Urinary bladder (tissue), 4 donors: ENCODE measurements around the gene SLAMF7. TPM values are rescaled to one million over a fixed set of nuclear protein-coding genes. Genes with fewer than 3 reads are reported as not detected.
"Not testable (repeated sequence)": the region's sequence is repeated elsewhere in the genome, so short reads cannot be mapped to it uniquely, and the experiment has no call there.

Experiments
- DNase-seq: peaks from one replicate; pipeline ENCODE4 v3.0.0-alpha.2; 2015; ENCODE audit errors: extremely low spot score
- H3K27ac ChIP-seq: one replicate; pipeline ENCODE4 v1.5.1; 2013; ENCODE audit warnings: low read depth, mild to moderate bottlenecking, moderate library complexity
- H3K36me3 ChIP-seq: one replicate; pipeline ENCODE4 v1.6.1; 2013; ENCODE audit warnings: mild to moderate bottlenecking, moderate library complexity; ENCODE audit not compliant: insufficient read depth
- H3K4me1 ChIP-seq: one replicate; pipeline ENCODE4 v1.6.1; 2013; ENCODE audit warnings: mild to moderate bottlenecking, moderate library complexity; ENCODE audit not compliant: insufficient read depth
- H3K4me3 ChIP-seq: one replicate; pipeline ENCODE4 v1.5.1; 2013; ENCODE audit warnings: low read depth, low read length
- WGBS: extraction: QIAGEN DNeasy Blood & Tissue Kit; methylation state at CpG from one replicate; pipeline ENCODE4 v1.1.7; 2013; 5-methylcytosine and 5-hydroxymethylcytosine counted together
- polyA plus RNA-seq: library from polyadenylated mRNA; stranded (reverse); fragments of 200-250 nt; gene quantifications from one replicate; pipeline ENCODE4 v1.2.3, GENCODE V29; 2013
- total RNA-seq: library from RNA; depleted of rRNA; stranded (reverse); fragments of >200 nt; gene quantifications from one replicate; pipeline ENCODE4 v1.2.3, GENCODE V29; 2014
- donor health status: healthy with polysubstance abuse.
- donor health status: healthy.

Gene SLAMF7
- total and polyA plus RNA-seq, 2 donors, result 1.5 to 1.6 TPM

DNA sequence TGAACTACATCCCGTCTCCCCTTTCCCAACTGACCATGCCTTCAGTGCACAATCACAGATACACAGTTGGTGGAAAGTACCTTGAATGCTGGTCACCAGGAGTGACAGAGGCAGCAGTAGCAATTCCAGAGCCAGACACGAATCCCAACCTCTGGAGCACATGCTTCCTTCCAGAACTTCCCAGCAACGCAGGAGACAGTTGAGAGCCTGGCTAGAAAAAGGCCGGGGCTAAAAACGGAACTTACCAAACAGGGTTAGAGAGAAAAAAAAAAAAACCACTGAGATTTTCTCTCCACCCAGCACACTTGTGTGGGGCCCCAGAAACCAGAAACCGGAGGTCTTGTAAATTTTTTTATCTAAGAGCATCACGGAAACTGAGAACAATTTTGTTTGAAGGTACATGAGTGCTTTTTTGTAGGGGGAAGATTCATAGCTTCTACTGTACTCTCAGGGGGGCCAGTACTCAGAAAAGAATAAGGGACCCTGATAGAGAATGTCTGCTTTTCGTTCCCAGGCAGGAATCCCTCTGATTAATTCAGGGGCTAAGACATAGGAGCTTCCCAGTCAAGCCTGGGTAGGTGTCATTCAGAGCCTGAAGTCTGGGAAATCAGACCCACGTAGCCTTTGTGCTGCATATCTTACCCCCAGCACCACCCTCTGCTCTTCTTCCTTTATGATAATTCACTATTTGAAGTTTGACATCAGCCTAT, 27.3 kb upstream of the SLAMF7 start, which contains the start of gene CD48:
Gene CD48, minus strand, starts transcription at position 221 of the 710 bp plus-strand sequence. Its CDS starts 59 bp downstream, at position 162.
- WGBS, result 22% methylated on average over 9 of the region's 9 CpGs
- peak; percentile 33 for DNase-seq
- no peaks in the 10 kb centered on the region for H3K4me1 ChIP-seq
- no peaks in the 10 kb centered on the region for H3K36me3 ChIP-seq
- peak within 1 kb of the TSS; percentile 20 for H3K4me3 ChIP-seq
- H3K27ac ChIP-seq, result no peak within 1 kb of the TSS

DNA sequence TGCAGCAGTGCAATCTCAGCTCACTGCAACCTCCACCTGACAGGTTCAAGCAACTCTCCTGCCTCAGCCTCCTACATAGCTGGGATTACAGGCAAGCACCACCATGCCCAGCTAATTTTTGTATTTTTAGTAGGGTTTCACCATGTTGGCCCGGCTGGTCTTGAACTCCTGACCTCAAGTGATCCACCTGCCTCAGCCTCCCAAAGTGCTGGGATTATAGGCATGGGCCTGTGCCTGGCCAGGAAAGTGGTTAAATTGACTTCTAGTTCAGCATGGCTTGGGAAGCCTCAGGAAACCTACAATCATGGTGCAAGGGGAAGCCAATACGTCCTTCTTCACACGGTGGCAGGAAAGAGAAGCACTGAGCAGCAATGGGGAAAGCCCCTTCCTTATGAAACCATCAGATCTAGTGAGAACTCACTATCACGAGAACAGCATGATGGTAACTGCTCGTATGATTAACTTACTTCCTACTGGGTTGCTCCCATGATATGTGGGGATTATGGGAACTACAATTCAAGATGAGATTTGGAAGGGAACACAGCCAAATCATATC, 26.4 kb upstream of the SLAMF7 start:
- H3K36me3 ChIP-seq, H3K4me3 ChIP-seq, H3K4me1 ChIP-seq, DNase-seq, H3K27ac ChIP-seq: not testable (repeated sequence)
- WGBS, result 65% methylated on average over 5 of the region's 5 CpGs

DNA sequence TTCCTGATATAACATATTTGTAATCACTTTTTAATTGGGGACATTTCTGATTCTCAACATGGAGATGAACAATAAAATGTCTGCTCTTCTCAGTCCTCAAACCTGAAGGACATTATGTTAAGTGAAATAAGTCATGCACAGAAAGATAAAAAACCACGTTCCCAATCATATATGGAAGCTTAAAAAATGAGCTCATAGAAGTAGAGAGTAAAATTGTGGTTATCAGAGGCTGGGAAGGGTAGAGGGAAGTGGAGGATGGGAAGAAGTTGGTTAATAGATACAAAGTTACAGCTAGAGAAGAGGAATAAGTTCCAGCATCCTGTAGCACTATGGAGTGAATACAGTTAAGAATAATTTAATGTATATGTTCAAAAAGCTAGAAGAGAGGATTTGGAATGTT, 25.9 kb upstream of the SLAMF7 start:
- Histone ChIP-seq H3K36me3 (no peaks in the 10 kb centered on the region), H3K27ac (no peak overlapping the region), H3K4me3 (no peak overlapping the region), H3K4me1 (no peaks in the 10 kb centered on the region)
- no peak for DNase-seq
- WGBS, result 42% methylated on average over 1 of the region's 1 CpG

DNA sequence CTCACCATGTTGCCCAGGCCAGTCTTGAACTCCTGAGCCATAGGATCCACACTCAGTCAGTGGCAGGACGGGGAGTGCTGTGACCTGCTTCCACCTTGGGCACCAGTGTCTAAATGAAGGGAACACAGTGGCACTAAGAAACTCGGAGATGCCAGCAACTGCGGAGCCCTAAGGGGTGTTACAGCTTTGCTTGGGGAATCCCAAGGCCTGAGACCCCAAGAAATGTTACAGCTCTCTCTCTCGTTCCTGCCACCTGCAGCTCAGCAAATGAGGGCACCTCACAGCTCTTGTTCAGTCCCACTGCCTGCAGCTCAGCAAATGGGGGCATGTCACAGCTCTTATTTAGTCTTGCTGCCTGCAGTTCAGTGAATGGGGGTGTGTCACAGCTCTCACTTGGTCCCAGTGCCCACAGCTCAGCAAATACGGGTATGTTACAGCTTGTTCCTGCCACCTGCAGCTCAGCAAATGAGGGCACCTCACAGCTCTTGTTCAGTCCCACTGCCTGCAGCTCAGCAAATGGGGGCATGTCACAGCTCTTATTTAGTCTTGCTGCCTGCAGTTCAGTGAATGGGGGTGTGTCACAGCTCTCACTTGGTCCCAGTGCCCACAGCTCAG, 24.9 kb upstream of the SLAMF7 start:
- not testable (repeated sequence) for DNase-seq, H3K36me3 ChIP-seq, H3K4me3 ChIP-seq, H3K4me1 ChIP-seq, H3K27ac ChIP-seq
- WGBS, result 78% methylated on average over 5 of the region's 5 CpGs

DNA sequence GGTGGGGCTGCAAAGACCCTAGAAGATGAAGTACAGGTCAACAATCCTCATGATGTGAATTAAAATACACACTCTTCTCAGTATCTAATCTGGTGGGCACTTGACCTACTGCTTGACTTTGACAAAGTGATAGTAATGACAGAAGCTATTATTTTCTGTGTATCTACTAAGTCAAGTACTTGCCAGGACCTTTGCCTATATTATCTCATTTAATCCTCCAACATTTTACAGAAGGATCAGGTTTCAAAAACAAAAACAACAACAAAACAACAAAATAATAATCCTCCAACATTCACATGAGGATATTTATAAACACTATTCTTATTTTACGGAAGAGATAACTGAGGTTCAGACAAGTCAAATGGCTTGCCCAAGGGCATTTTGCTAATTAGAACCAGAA, 23.0 kb upstream of the SLAMF7 start:
- no peaks in the 10 kb centered on the region for H3K4me1 ChIP-seq
- H3K4me3 ChIP-seq, result no peak overlapping the region
- WGBS, result 91% methylated on average over 1 of the region's 1 CpG
- H3K36me3 ChIP-seq, result no peaks in the 10 kb centered on the region
- DNase-seq, result no peak
- no peak overlapping the region for H3K27ac ChIP-seq

DNA sequence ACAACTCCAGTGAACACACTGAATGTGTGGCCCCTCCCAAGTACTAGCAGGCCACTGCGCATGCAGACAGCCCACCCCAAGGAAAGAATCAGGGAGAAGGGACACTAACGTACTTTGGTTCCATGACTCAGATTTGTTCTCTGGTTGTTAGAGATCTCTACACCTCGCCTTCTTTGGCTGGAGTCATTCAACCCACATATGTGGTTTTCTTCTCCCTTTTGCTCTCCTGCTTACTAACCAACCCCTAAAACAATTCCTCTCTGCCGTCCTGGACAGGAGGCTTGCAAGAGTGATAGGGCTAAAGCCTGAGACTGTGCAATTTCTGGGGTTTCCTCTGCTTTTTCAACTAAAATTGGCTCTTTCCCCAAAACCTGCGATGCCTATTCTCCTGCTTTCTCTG, 21.7 kb upstream of the SLAMF7 start:
- Histone ChIP-seq H3K27ac (no peak overlapping the region), H3K4me1 (no peaks in the 10 kb centered on the region), H3K36me3 (no peaks in the 10 kb centered on the region), H3K4me3 (no peak overlapping the region)
- no peak for DNase-seq
- 77% methylated on average over 5 of the region's 5 CpGs for WGBS

DNA sequence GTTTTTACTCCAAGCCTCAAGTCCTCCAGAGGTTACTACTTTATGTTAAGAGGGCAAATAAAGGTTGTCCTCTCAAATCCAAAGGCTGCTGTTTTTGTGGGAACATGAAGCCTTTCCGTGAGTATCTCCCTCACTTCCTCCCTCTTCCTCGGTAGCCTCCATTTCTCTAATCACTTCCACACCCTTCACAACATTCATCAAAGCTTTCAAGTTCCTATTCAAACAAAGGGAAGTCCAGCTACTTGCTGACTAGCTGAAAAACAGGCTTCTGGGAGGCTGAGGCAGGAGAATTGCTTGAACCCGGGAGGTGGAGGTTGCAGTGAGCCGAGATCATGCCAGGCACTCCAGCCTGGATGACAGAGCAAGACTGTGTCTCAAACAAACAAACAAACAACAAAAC, 20.8 kb upstream of the SLAMF7 start:
- Histone ChIP-seq H3K36me3 (no peaks in the 10 kb centered on the region), H3K4me3 (no peak overlapping the region), H3K4me1 (no peaks in the 10 kb centered on the region), H3K27ac (no peak overlapping the region)
- no peak for DNase-seq
- WGBS, result 67% methylated on average over 4 of the region's 4 CpGs

DNA sequence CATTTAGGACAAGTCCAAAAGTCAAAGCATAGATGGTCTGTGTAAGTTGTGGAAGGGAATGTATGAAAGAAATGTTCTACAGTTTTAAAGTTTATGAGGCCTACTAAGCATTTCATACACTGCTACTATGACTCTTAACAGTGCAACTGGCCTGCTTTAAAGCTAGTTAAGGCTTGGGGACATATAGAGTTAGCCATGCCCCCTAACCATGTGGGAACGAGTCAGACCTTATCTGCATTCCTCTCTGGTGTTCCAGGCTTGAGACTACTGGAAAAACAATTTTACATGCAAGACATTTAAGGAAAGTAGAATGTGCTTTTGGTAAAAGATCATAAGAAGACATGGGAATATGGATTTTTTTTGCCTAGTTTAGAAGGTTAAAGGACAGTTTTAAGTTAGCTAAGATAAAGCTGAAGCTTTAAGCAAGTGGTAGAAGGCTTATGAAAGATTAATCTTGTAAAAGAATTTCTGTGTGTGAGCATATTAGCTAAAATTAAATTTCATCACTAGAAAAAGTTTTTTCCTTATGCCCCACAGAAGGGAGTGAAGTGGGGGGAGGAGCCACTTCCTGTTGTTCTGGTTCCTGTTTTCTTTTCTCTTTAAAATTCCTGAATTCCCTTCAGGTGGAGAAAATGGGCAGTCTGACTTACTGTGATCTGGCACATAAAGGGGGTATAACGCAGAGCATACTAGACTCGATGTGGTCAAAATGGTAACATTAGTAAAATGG, 18.5 kb upstream of the SLAMF7 start:
- Histone ChIP-seq H3K36me3 (no peaks in the 10 kb centered on the region), H3K4me1 (no peaks in the 10 kb centered on the region), H3K4me3 (no peak overlapping the region), H3K27ac (no peak overlapping the region)
- 82% methylated on average over 3 of the region's 3 CpGs for WGBS
- no peak for DNase-seq

DNA sequence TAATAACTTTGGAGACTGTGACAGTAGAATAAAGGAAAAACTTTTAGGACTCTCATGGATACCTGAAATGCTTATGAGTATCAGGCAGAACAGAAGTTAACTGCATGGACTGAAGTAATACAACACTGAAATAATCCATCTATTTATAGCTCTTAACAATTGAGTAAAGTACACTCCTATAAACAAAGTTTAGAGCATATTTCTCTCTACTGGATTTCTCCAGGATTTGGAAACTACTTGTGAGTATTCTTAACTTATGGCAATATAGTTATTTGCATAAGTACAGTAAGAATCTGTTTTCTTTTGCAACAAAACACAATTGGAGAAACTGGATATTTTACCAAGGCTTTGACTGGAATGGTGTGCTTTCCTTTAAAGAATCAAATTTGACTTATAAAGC, 17.6 kb upstream of the SLAMF7 start:
- DNase-seq, result no peak
- H3K4me1 ChIP-seq, result no peaks in the 10 kb centered on the region
- H3K27ac ChIP-seq, result no peak overlapping the region
- H3K36me3 ChIP-seq, result no peaks in the 10 kb centered on the region
- no peak overlapping the region for H3K4me3 ChIP-seq

DNA sequence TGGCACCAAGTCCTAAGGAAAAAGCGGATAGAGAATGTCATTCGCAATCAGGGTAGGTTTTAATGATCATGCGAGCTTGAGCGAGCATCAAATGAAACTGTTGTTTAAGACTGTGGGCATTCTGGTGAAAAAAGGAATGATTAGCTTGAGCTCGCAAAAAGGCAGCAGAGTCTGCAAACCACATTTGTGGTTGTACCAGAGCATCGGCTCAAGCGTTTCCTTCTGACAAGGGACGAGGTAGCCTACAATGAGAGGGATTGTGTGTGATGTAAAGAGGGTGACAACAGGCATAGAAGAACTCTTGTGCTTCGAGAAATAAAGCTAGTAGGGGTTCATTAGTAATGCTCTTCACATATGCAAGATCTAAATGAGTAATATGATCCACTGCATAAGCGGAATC, 16.3 kb upstream of the SLAMF7 start:
- H3K36me3 ChIP-seq, result no peaks in the 10 kb centered on the region
- no peak for DNase-seq
- H3K4me3 ChIP-seq, result no peak overlapping the region
- no peak overlapping the region for H3K27ac ChIP-seq
- WGBS, result 76% methylated on average over 10 of the region's 10 CpGs
- no peaks in the 10 kb centered on the region for H3K4me1 ChIP-seq

DNA sequence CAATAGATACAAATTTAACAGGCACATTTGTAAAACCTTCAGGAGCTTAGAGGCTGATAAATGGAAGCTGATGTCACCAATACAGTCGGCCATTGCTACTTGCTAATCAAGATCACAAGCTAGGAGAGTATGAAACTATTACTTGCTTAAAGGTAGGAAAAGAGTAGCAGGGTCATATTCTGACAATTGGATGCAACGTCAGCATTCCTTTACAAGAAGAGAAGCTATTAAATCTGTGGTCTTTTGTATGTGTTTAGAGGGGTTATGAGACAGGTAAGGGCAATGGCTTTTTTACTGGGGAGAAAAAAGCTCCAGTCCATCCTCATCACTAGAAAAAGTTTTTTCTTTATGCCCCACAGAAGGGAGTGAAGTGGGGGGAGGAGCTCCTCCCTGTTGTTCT, 15.7 kb upstream of the SLAMF7 start:
- no peak overlapping the region for H3K4me3 ChIP-seq
- no peak for DNase-seq
- WGBS, result 64% methylated on average over 2 of the region's 2 CpGs

DNA sequence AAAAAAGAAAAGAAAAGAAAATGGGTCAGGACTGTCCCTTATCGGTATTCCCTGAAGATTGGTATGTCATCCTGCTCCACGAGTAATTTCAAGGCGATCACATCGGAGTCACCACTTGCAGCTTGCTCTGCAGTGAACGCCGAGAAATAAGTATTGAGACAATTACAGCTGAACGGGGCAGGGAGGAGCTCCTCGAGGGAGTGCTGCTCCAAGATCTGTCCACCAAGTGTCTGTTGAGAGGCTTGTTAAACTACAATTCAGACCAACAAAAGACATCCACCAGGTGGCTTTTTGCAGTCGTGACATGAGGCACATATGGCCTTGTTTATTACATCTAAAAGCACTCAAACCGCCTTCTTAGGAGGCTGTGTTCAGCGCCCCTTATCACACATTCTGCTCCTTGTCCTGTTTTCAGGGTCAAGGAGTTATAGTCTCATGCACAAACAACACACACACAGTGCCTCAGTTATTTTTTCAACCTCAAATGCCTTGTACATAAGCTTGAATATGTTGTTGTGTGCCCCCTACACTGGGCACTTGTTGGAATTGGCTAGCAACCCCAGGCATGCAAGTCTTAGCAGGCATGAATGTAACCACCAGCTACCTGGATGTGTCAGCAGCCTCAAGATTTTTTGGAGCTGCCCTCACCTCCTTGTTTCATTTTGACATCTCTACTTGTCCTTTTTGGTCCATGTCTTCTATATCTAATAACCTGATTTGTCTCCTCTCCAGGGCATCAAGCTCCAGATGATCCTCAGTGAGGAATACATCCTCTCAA, 14.4 kb upstream of the SLAMF7 start:
- DNase-seq, result no peak
- H3K27ac ChIP-seq, result no peak overlapping the region
- 51% methylated on average over 11 of the region's 11 CpGs for WGBS
- H3K36me3 ChIP-seq, result no peaks in the 10 kb centered on the region
- H3K4me3 ChIP-seq, result no peak overlapping the region
- no peaks in the 10 kb centered on the region for H3K4me1 ChIP-seq

More for the DNA sequence above, 15.7 kb upstream of the SLAMF7 start:
- Histone ChIP-seq H3K27ac (no peak overlapping the region), H3K36me3 (no peaks in the 10 kb centered on the region), H3K4me1 (no peaks in the 10 kb centered on the region)

DNA sequence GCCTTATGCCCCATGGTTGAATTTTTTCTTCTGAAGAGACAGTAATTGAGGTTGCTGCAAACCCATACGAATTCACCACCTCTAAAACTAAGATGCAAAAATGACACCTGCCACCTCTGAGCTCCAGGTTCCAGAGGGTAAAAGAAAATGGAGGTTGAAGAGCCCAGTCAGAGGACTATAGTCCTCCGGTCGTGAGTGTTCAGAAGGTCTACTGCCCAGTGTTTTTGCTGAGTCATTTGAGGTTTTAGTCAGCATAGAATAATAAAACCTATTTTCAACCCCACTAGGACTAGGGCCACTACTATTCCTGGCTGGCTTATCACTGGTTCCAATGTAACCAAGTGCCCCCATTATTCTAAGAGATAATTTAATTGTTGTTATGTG, 12.9 kb upstream of the SLAMF7 start:
- no peak for DNase-seq
- H3K27ac ChIP-seq, result peak overlapping the region; percentile 25
- no peaks in the 10 kb centered on the region for H3K36me3 ChIP-seq
- H3K4me1 ChIP-seq, result no peaks in the 10 kb centered on the region
- no peak overlapping the region for H3K4me3 ChIP-seq
- 57% methylated on average over 3 of the region's 3 CpGs for WGBS
